ENCODE measurements around the gene FBLN2.

Gene FBLN2

GRCh38 chr3:13567684-13568514 lies 19.0 kb downstream of the FBLN2 start:
- no peak for DNase-seq (ENCODE audit: low read depth)

GRCh38 chr3:13568515-13569028 lies 19.6 kb downstream of the FBLN2 start:
- DNase-seq (ENCODE audit: low read depth), result no peak

- no peak for DNase-seq (ENCODE audit: low read depth)
Measured at GRCh38 chr3:13569201-13569600, 20.3 kb downstream of the FBLN2 start.

GRCh38 chr3:13569641-13570390 lies 20.9 kb downstream of the FBLN2 start:
- no peak for DNase-seq (ENCODE audit: low read depth)

- DNase-seq (ENCODE audit: low read depth), result no peak
Measured at GRCh38 chr3:13570391-13571194, 21.7 kb downstream of the FBLN2 start.

GRCh38 chr3:13571264-13571663 lies 22.3 kb downstream of the FBLN2 start:
- DNase-seq (ENCODE audit: low read depth), result no peak

- DNase-seq (ENCODE audit: low read depth), result no peak
Measured at GRCh38 chr3:13571831-13572750, 23.2 kb downstream of the FBLN2 start.

GRCh38 chr3:13572926-13573623 lies 24.1 kb downstream of the FBLN2 start:
- DNase-seq (ENCODE audit: low read depth), result no peak

- DNase-seq (ENCODE audit: low read depth), result no peak
Measured at GRCh38 chr3:13574083-13574797, 25.3 kb downstream of the FBLN2 start.

GRCh38 chr3:13574798-13575451 lies 26.0 kb downstream of the FBLN2 start:
- DNase-seq (ENCODE audit: low read depth), result no peak

GRCh38 chr3:13575459-13576061 lies 26.6 kb downstream of the FBLN2 start:
- no peak for DNase-seq (ENCODE audit: low read depth)

- DNase-seq (ENCODE audit: low read depth), result no peak
Measured at GRCh38 chr3:13577181-13578121, 28.5 kb downstream of the FBLN2 start.

- DNase-seq (ENCODE audit: low read depth), result no peak
Measured at GRCh38 chr3:13578251-13578650, 29.3 kb downstream of the FBLN2 start.

GRCh38 chr3:13579063-13579462 lies 30.1 kb downstream of the FBLN2 start:
- DNase-seq (ENCODE audit: low read depth), result peak; percentile 74

- DNase-seq (ENCODE audit: low read depth), result no peak
Measured at GRCh38 chr3:13580256-13581023, 31.5 kb downstream of the FBLN2 start.

- DNase-seq (ENCODE audit: low read depth), result no peak
Measured at GRCh38 chr3:13581485-13582365, 32.8 kb downstream of the FBLN2 start.

All from GM04504 (cell line).